Spleen (tissue), 11 donors: Measurements from ENCODE around the gene POLR2H. TPM values are rescaled to one million over a fixed set of nuclear protein-coding genes. Genes with fewer than 3 reads are reported as not detected.

Experiments used
- DNase-seq: peaks from one replicate; pipeline ENCODE4 v3.0.0-alpha.2; 2020
- H3K27ac ChIP-seq, 8 donors: fragments of 200-600 bp; sonication (generic) in 7 of 8; 1 replicate in 4 of 8; 2 replicates in 4 of 8; pipeline versions ENCODE4 v1.5.0 to v1.8.0; 2016 to 2021; ENCODE audit warnings: inconsistent platforms in 4 of 8, mild to moderate bottlenecking in 4 of 8, moderate library complexity in 1 of 8
- H3K27me3 ChIP-seq, 7 donors: fragments of 200-600 bp; sonication (generic) in 6 of 7; replicated peaks in 1 of 7; 1 replicate in 4 of 7; 2 replicates in 3 of 7; pipeline versions ENCODE4 v1.5.0 to v1.8.0; 2016 to 2021; ENCODE audit warnings: inconsistent platforms in 3 of 7, mild to moderate bottlenecking in 1 of 7
- H3K36me3 ChIP-seq, 6 donors: fragments of 200-600 bp; sonication (generic) in 5 of 6; 1 replicate in 4 of 6; 2 replicates in 2 of 6; pipeline versions ENCODE4 v1.5.0 to v1.8.0; 2016 to 2021; ENCODE audit warnings: inconsistent platforms in 2 of 6
- H3K4me1 ChIP-seq, 6 donors: fragments of 200-600 bp; sonication (generic) in 5 of 6; 1 replicate in 3 of 6; 2 replicates in 3 of 6; pipeline versions ENCODE4 v1.5.0 to v1.8.0; 2016 to 2021; ENCODE audit warnings: inconsistent platforms in 3 of 6
- H3K4me3 ChIP-seq, 8 donors: fragments of 200-600 bp; sonication (generic) in 7 of 8; 1 replicate in 4 of 8; 2 replicates in 4 of 8; pipeline versions ENCODE4 v1.5.0 to v1.8.0; 2016 to 2021; ENCODE audit warnings: inconsistent platforms in 4 of 8, mild to moderate bottlenecking in 4 of 8, moderate library complexity in 2 of 8
- H3K9me3 ChIP-seq, 8 donors: fragments of 200-600 bp; sonication (generic) in 7 of 8; 1 replicate in 4 of 8; 2 replicates in 4 of 8; pipeline versions ENCODE4 v1.5.0 to v1.8.0; 2016 to 2021; ENCODE audit warnings: inconsistent platforms in 4 of 8
- CTCF ChIP-seq, 11 experiments: fragments of 200-600 bp in 7 of 11; fragments of 450-650 bp in 4 of 11; sonication (generic) in 4 of 11; IDR thresholded peaks in 8 of 11; conservative IDR thresholded peaks in 3 of 11; 1 replicate in 7 of 11; 2 replicates in 4 of 11; pipeline versions ENCODE4 v1.4.0 to v1.8.0; 2016 to 2021; ENCODE audit warnings: antibody characterized with exemption in 11 of 11, inconsistent platforms in 4 of 11, mild to moderate bottlenecking in 1 of 11
- POLR2A ChIP-seq, 3 donors: fragments of 450-650 bp; IDR thresholded peaks; one replicate each; pipeline ENCODE4 v1.5.1; 2017; ENCODE audit warnings: antibody characterized with exemption in 3 of 3, mild to moderate bottlenecking in 1 of 3
- POLR2AphosphoS5 ChIP-seq, 3 donors: sonication (generic); formaldehyde crosslinking; IDR thresholded peaks; one replicate each; pipeline ENCODE4 v1.5.1; 2017; ENCODE audit warnings: antibody characterized with exemption in 3 of 3
- WGBS, 5 donors: extraction: QIAGEN DNeasy Blood & Tissue Kit in 3 of 5; methylation state at CpG; one replicate each; pipeline versions ENCODE4 v1.1.5 to v1.1.7; 2013 to 2018; 5-methylcytosine and 5-hydroxymethylcytosine counted together
- intact Hi-C: fragments of 100-400 bp; cut with DNase I; formaldehyde crosslinking; loops from one replicate; pipeline ENCODE4 v1.15.0; 2023; ENCODE audit warnings: low total_unique reads
- polyA plus RNA-seq, 3 donors: library from polyadenylated mRNA; stranded (reverse); fragments of 200-250 nt; gene quantifications; one replicate each; pipeline ENCODE4 v1.2.1, GENCODE V29; 2013
- total RNA-seq, 7 donors: library from RNA; depleted of rRNA in 3 of 7; stranded (reverse); fragments of >200 nt in 3 of 7; fragmentation: NEBNext Ultra II Directional in 4 of 7; extraction: Animal tissue kit (Norgen Biotek cat#: 25700) in 4 of 7; gene quantifications; one replicate each; pipeline versions ENCODE4 v1.1.0 to v1.2.1, GENCODE V29; 2016 to 2021
- donor health status: healthy with polysubstance abuse.
- donor health status: DM: no; HTN: no; CAD: no; lungs with moderate emphysema.
- donor health status: DM: no; HTN: no; CAD: no.
- donor health status: Bipolar disorder and iron deficiency.
- donor health status: healthy.
- donor health status: DM: no; HTN: no; CAD: no.
- donor health status: DM: yes; HTN: yes; CAD: no.

The POLR2H gene
- total and polyA plus RNA-seq, 10 donors = 42.5 to 139 (median 86.6) TPM

GRCh38 chr3:184354754-184355153, 6.8 kb upstream of the POLR2H start:
- 75 to 85% (median 82%) methylated on average over 7 to 8 of the region's 8 CpGs for WGBS, 5 donors
- no peaks in the 10 kb centered on the region for H3K9me3 ChIP-seq
- H3K4me3 ChIP-seq = no peak overlapping the region
- H3K4me1 ChIP-seq = peaks cover 0 to 29% (median 13%) of the 10 kb centered on the region in 6 donors
- intact Hi-C loops = no loop called here
- peaks cover 0 to 15% (median 0%) of the 10 kb centered on the region in 6 donors for H3K36me3 ChIP-seq
- no peak for DNase-seq
- no peak overlapping the region for H3K27ac ChIP-seq
- H3K27me3 ChIP-seq = no peaks in the 10 kb centered on the region
- TF ChIP-seq CTCF (IDR thresholded peaks at IDR 0.05 in 8 of 11, conservative IDR thresholded peaks at IDR 0.05 in 3 of 11) (no peak), POLR2AphosphoS5 (IDR thresholded peaks at IDR 0.05) (no peak), POLR2A (IDR thresholded peaks at IDR 0.05) (no peak)

GRCh38 chr3:184355261-184356040, 6.1 kb upstream of the POLR2H start:
- intact Hi-C loops = no loop called here
- Histone ChIP-seq H3K27me3 (no peaks in the 10 kb centered on the region), H3K9me3 (no peaks in the 10 kb centered on the region), H3K4me3 (no peak overlapping the region), H3K27ac (no peak overlapping the region), H3K36me3 (peaks cover 0 to 15% (median 0%) of the 10 kb centered on the region in 6 donors), H3K4me1 (peaks cover 0 to 34% (median 15%) of the 10 kb centered on the region in 6 donors)
- WGBS, 5 donors = 88 to 93% (median 89%) methylated on average over 18 of the region's 18 CpGs
- DNase-seq = no peak
- TF ChIP-seq POLR2AphosphoS5 (IDR thresholded peaks at IDR 0.05) (no peak), CTCF (IDR thresholded peaks at IDR 0.05 in 8 of 11, conservative IDR thresholded peaks at IDR 0.05 in 3 of 11) (no peak), POLR2A (IDR thresholded peaks at IDR 0.05) (no peak)

- no peaks in the 10 kb centered on the region for H3K27me3 ChIP-seq
- 87 to 94% (median 90%) methylated on average over 19 to 24 of the region's 24 CpGs for WGBS, 5 donors
- H3K4me3 ChIP-seq = no peak overlapping the region
- TF ChIP-seq POLR2A (IDR thresholded peaks at IDR 0.05) (no peak), POLR2AphosphoS5 (IDR thresholded peaks at IDR 0.05) (no peak), CTCF (IDR thresholded peaks at IDR 0.05 in 8 of 11, conservative IDR thresholded peaks at IDR 0.05 in 3 of 11) (no peak)
- H3K4me1 ChIP-seq = peaks cover 0 to 45% (median 23%) of the 10 kb centered on the region in 6 donors
- no peaks in the 10 kb centered on the region for H3K9me3 ChIP-seq
- peaks cover 0 to 15% (median 0%) of the 10 kb centered on the region in 6 donors for H3K36me3 ChIP-seq
- no peak overlapping the region for H3K27ac ChIP-seq
- no peak for DNase-seq
- intact Hi-C loops = no loop called here
These were observed 4.0 kb upstream of the POLR2H start for GRCh38 chr3:184357248-184358123.
